DOHH2 (cell line): ENCODE measurements around the gene HIVEP2.

Experiments used
- EZH2phosphoT487 ChIP-seq: fragments of 200-600 bp; sonication (generic); IDR thresholded peaks from 2 replicates; pipeline ENCODE4 v1.6.1; 2017; ENCODE audit warnings: borderline replicate concordance, mild to moderate bottlenecking, antibody characterized with exemption, low read length, moderate library complexity, mixed read lengths
- TF ChIP-seq, protein P1 (sequence below): fragments of 200-600 bp; sonication (generic); IDR thresholded peaks from one replicate; pipeline ENCODE4 v1.5.1; 2014; ENCODE audit warnings: antibody characterized with exemption, mild to moderate bottlenecking, low read depth, low read length; ENCODE audit not compliant: poor library complexity, severe bottlenecking

DNA sequence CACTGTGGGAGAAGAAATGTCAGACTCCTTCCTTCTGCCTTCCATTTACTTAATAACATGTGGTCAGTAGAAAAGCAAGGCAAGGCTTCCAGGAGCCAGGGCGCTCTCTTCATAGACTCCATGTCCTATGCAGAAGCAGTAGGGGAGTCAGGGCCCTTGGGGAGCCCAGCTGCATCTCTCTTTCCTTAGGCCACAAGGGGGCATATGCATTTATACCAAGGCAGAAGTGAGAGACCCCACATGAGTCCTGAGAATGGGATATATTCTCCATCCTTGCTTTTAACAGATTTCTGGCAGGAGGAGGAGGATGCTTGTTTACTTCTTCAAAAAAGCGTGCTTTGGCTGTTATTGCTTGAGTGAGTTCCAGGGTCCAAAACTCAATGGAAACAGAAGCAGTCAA is 198.5 kb downstream of the HIVEP2 start:
- TF ChIP-seq, protein P1, sequence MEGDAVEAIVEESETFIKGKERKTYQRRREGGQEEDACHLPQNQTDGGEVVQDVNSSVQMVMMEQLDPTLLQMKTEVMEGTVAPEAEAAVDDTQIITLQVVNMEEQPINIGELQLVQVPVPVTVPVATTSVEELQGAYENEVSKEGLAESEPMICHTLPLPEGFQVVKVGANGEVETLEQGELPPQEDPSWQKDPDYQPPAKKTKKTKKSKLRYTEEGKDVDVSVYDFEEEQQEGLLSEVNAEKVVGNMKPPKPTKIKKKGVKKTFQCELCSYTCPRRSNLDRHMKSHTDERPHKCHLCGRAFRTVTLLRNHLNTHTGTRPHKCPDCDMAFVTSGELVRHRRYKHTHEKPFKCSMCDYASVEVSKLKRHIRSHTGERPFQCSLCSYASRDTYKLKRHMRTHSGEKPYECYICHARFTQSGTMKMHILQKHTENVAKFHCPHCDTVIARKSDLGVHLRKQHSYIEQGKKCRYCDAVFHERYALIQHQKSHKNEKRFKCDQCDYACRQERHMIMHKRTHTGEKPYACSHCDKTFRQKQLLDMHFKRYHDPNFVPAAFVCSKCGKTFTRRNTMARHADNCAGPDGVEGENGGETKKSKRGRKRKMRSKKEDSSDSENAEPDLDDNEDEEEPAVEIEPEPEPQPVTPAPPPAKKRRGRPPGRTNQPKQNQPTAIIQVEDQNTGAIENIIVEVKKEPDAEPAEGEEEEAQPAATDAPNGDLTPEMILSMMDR, result peak; percentile 76
- TF ChIP-seq EZH2phosphoT487, result no peak
